Upper lobe of right lung (tissue), 1 donor: Measurements from ENCODE around the gene WSCD1. TPM values are rescaled to one million over a fixed set of nuclear protein-coding genes. Genes with fewer than 3 reads are reported as not detected.

Experiments
- ATAC-seq: fragments of 200-7000 bp; cut with Tn5 transposase; one replicate; pipeline ENCODE4 v1.9.1; 2020; ENCODE audit warnings: mild to moderate bottlenecking, moderate library complexity
- DNase-seq: peaks from one replicate; pipeline ENCODE4 v3.0.0-alpha.2; 2020
- H3K27ac ChIP-seq: fragments of 200-600 bp; one replicate; pipeline ENCODE4 v1.8.0; 2022
- H3K27me3 ChIP-seq: fragments of 200-600 bp; one replicate; pipeline ENCODE4 v1.8.0; 2022; ENCODE audit warnings: mild to moderate bottlenecking
- H3K36me3 ChIP-seq: fragments of 200-600 bp; one replicate; pipeline ENCODE4 v1.8.0; 2022
- H3K4me1 ChIP-seq: fragments of 200-600 bp; one replicate; pipeline ENCODE4 v1.8.0; 2022
- H3K4me3 ChIP-seq: fragments of 200-600 bp; one replicate; pipeline ENCODE4 v1.8.0; 2022; ENCODE audit warnings: mild to moderate bottlenecking
- H3K9me3 ChIP-seq: fragments of 200-600 bp; one replicate; pipeline ENCODE4 v1.8.0; 2022
- intact Hi-C: fragments of 100-400 bp; cut with DNase I; formaldehyde crosslinking; loops from one replicate; pipeline ENCODE4 v1.11.0; 2022
- total RNA-seq: library from RNA; stranded (reverse); fragmentation: NEBNext Ultra II Directional; extraction: Animal tissue kit (Norgen Biotek cat#: 25700); gene quantifications from one replicate; pipeline ENCODE4 v1.2.1, GENCODE V29; 2021
- TF ChIP-seq, protein P1 (sequence below): fragments of 200-600 bp; IDR thresholded peaks from one replicate; pipeline ENCODE4 v1.8.0; 2022; ENCODE audit warnings: antibody characterized with exemption
- donor health status: DM: no; HTN: yes; CAD: no; lungs with severe emphysema.

WSCD1 gene
- total RNA-seq, 1 donor from 2014 or later: 7.7 TPM

DNA sequence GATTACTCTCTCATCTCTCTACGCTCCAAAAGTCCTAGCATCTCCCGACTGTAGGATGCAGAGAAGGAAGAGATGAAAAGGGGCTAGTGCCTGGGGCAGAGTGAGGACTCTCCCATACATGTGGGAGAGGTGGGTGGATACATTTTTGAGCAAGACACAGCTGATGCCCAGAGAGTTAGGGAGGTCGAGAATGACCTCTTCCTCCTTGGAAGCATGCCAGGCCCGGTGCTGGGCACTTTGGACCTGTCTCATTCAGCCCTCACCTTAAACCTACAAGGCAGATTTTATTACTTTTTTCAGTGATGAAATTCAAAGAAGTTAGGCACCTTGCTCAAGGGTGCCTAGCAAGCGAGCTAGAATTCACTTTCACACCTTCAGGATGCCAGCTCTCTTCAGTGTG lies 38.2 kb downstream of the WSCD1 start:
- H3K4me1 ChIP-seq: no peaks in the 10 kb centered on the region
- H3K9me3 ChIP-seq: no peaks in the 10 kb centered on the region
- no peaks in the 10 kb centered on the region for H3K27me3 ChIP-seq
- DNase-seq (peak; percentile 11), ATAC-seq (no peak)
- H3K36me3 ChIP-seq: no peaks in the 10 kb centered on the region
- H3K27ac ChIP-seq: no peak overlapping the region
- intact Hi-C loops: no loop called here
- TF ChIP-seq, protein P1, sequence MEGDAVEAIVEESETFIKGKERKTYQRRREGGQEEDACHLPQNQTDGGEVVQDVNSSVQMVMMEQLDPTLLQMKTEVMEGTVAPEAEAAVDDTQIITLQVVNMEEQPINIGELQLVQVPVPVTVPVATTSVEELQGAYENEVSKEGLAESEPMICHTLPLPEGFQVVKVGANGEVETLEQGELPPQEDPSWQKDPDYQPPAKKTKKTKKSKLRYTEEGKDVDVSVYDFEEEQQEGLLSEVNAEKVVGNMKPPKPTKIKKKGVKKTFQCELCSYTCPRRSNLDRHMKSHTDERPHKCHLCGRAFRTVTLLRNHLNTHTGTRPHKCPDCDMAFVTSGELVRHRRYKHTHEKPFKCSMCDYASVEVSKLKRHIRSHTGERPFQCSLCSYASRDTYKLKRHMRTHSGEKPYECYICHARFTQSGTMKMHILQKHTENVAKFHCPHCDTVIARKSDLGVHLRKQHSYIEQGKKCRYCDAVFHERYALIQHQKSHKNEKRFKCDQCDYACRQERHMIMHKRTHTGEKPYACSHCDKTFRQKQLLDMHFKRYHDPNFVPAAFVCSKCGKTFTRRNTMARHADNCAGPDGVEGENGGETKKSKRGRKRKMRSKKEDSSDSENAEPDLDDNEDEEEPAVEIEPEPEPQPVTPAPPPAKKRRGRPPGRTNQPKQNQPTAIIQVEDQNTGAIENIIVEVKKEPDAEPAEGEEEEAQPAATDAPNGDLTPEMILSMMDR: no peak
- H3K4me3 ChIP-seq: no peak overlapping the region

DNA sequence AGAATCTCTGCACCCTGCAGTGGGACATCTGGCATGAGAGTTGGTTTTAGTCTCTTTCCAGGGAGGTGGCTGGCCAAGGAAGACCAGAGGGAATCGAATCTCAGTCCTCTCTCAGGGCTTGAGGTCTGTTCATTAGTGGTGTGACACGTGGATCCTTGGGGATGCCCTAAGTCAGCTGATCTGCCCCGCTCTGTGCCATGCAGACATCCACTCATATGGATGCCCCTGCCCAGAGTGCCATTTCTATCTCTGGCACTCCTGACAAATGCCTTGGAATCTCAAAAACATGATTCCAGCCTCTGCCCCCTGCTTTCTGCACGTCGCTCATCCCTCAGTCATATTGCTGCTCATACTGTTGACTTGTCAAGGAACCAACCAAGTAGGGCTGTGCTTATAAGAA lies 38.8 kb downstream of the WSCD1 start:
- Histone ChIP-seq H3K36me3 (no peaks in the 10 kb centered on the region), H3K27ac (no peak overlapping the region), H3K9me3 (no peaks in the 10 kb centered on the region), H3K27me3 (no peaks in the 10 kb centered on the region), H3K4me1 (no peaks in the 10 kb centered on the region), H3K4me3 (no peak overlapping the region)
- intact Hi-C loops: no loop called here
- ATAC-seq: no peak
- TF ChIP-seq, protein P1: no peak
- peak; percentile 8 for DNase-seq

DNA sequence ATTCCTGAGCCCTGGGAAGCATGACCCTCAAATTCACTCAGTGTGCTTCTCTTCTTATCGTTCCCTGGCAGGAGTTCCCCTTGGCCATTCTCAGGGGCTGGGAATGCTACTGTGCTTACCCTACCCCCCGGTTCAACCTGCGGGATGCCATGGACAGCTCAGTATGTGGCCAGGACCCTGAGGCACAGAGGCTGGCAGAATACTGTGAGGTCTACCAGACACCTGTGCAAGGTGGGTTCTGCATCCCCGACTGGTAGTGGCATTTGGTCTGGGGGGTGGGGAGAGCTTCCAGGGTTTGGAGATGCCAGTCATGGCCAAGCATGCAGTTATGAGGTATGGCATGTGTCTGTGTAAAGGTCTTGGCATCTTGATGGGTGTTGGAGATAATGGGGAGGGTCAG lies 39.4 kb downstream of the WSCD1 start:
- Histone ChIP-seq H3K27ac (no peak overlapping the region), H3K9me3 (no peaks in the 10 kb centered on the region), H3K27me3 (no peaks in the 10 kb centered on the region), H3K4me3 (no peak overlapping the region), H3K36me3 (no peaks in the 10 kb centered on the region), H3K4me1 (no peaks in the 10 kb centered on the region)
- TF ChIP-seq, protein P1: no peak
- intact Hi-C loops: no loop called here
- no peak for ATAC-seq
- peak; percentile 17 for DNase-seq

DNA sequence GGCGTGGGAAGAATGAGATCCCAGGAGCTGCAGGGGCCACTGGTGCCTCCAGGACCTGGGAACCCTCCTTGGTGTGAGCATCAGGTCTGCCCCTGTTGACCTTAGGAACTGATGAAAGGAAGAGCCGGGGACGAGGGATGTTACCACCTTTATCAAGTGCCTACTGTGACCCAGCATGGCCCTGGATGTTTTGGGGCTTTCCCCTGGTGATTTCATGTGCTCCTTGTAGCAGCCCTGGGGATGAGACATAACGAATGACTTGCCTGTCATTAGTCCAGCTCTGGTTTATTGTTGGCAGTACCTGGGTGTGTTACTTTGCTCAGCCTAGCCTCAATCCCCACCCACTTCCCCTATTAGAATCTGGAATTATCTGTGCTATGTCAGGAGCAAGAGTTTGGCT lies 39.9 kb downstream of the WSCD1 start:
- ATAC-seq: no peak
- no peaks in the 10 kb centered on the region for H3K9me3 ChIP-seq
- H3K4me1 ChIP-seq: no peaks in the 10 kb centered on the region
- TF ChIP-seq, protein P1: no peak
- no peak for DNase-seq
- H3K27ac ChIP-seq: no peak overlapping the region
- no peak overlapping the region for H3K4me3 ChIP-seq
- no peaks in the 10 kb centered on the region for H3K36me3 ChIP-seq
- intact Hi-C loops: no loop called here
- H3K27me3 ChIP-seq: no peaks in the 10 kb centered on the region

DNA sequence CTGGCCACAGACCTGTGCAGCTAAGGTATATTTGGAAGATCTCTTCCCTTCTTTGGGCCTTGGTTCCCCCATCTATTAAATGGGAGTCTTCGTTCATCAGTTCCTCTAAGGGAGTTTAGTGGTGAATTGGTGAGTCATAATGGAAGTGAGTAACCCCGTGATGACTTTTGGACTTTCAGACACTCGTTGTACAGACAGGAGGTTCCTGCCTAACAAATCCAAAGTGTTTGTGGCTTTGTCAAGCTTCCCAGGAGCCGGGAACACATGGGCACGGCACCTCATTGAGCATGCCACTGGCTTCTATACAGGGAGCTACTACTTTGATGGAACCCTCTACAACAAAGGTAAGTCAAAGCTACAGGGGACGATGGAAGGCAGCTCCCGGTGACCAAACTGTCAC lies 40.4 kb downstream of the WSCD1 start:
- no peak for ATAC-seq

More for the DNA sequence above, 40.4 kb downstream of the WSCD1 start:
- Histone ChIP-seq H3K36me3 (no peaks in the 10 kb centered on the region), H3K4me3 (no peak overlapping the region), H3K9me3 (no peaks in the 10 kb centered on the region), H3K4me1 (no peaks in the 10 kb centered on the region), H3K27me3 (no peaks in the 10 kb centered on the region), H3K27ac (no peak overlapping the region)
- TF ChIP-seq, protein P1: no peak
- DNase-seq: no peak
- intact Hi-C loops: no loop called here
